H9 (cell line): Measurements from ENCODE around the gene ATRIP. TPM values are rescaled to one million over a fixed set of nuclear protein-coding genes. Genes with fewer than 3 reads are reported as not detected.

Experiments used
- DNase-seq: peaks from one replicate; pipeline ENCODE4 v3.0.0-alpha.2; 2017
- H2AFZ ChIP-seq: one replicate; pipeline ENCODE4 v1.6.1; 2013; ENCODE audit warnings: mild to moderate bottlenecking, low read length, control low read depth, moderate library complexity
- H2AK5ac ChIP-seq: 2 replicates; pipeline ENCODE4 v1.6.1; 2013; ENCODE audit warnings: low read length, control low read depth, mixed read lengths; ENCODE audit not compliant: insufficient read length
- H2BK120ac ChIP-seq: one replicate; pipeline ENCODE4 v1.6.1; 2013; ENCODE audit warnings: low read depth, mild to moderate bottlenecking, low read length, control low read depth, inconsistent platforms; ENCODE audit not compliant: poor library complexity, severe bottlenecking
- H2BK12ac ChIP-seq: 2 replicates; pipeline ENCODE4 v1.6.1; 2013; ENCODE audit warnings: low read length, control low read depth, mixed read lengths, low read depth; ENCODE audit not compliant: insufficient read length
- H2BK15ac ChIP-seq: 2 replicates; pipeline ENCODE4 v1.6.1; 2013; ENCODE audit warnings: low read depth, low read length, control low read depth
- H2BK20ac ChIP-seq: one replicate; pipeline ENCODE4 v1.6.1; 2013; ENCODE audit warnings: low read depth, mild to moderate bottlenecking, low read length, control low read depth, inconsistent platforms; ENCODE audit not compliant: poor library complexity, severe bottlenecking
- H2BK5ac ChIP-seq: 2 replicates; pipeline ENCODE4 v1.6.1; 2013; ENCODE audit warnings: low read length, control low read depth, mixed read lengths; ENCODE audit not compliant: insufficient read length
- H3K14ac ChIP-seq: 2 replicates; pipeline ENCODE4 v1.6.1; 2013; ENCODE audit warnings: low read length, control low read depth; ENCODE audit not compliant: insufficient read depth
- H3K18ac ChIP-seq: 2 replicates; pipeline ENCODE4 v1.6.1; 2013; ENCODE audit warnings: low read depth, mild to moderate bottlenecking, mixed read lengths, low read length, control low read depth; ENCODE audit not compliant: insufficient read length
- H3K23ac ChIP-seq: 2 replicates; pipeline ENCODE4 v1.6.1; 2013; ENCODE audit warnings: low read length, control low read depth, mixed read lengths, low read depth; ENCODE audit not compliant: insufficient read length
- H3K23me2 ChIP-seq: 2 replicates; pipeline ENCODE4 v1.6.1; 2013; ENCODE audit warnings: low read depth, mild to moderate bottlenecking, mixed read lengths, low read length, control low read depth; ENCODE audit not compliant: insufficient read length, poor library complexity, severe bottlenecking
- H3K27ac ChIP-seq: 2 replicates; pipeline ENCODE4 v1.5.1; 2013; ENCODE audit warnings: low read length, control low read depth, mixed read lengths, low read depth; ENCODE audit not compliant: insufficient read length
- H3K27me3 ChIP-seq: 2 replicates; pipeline ENCODE4 v1.6.1; 2013; ENCODE audit warnings: low read length, control low read depth, inconsistent platforms; ENCODE audit not compliant: insufficient read depth
- H3K4ac ChIP-seq: 2 replicates; pipeline ENCODE4 v1.6.1; 2013; ENCODE audit warnings: low read depth, mild to moderate bottlenecking, control low read depth, inconsistent platforms, low read length, moderate library complexity
- H3K4me1 ChIP-seq: 2 replicates; pipeline ENCODE4 v1.6.1; 2013; ENCODE audit warnings: low read length, control low read depth, inconsistent platforms; ENCODE audit not compliant: insufficient read depth
- H3K4me2 ChIP-seq: 2 replicates; pipeline ENCODE4 v1.6.1; 2013; ENCODE audit warnings: low read length, control low read depth, mixed read lengths; ENCODE audit not compliant: insufficient read length, insufficient read depth
- H3K56ac ChIP-seq: 2 replicates; pipeline ENCODE4 v1.6.1; 2013; ENCODE audit warnings: low read depth, mild to moderate bottlenecking, mixed read lengths, low read length, control low read depth; ENCODE audit not compliant: insufficient read length
- H3K79me1 ChIP-seq: 2 replicates; pipeline ENCODE4 v1.6.1; 2013; ENCODE audit warnings: low read depth, mild to moderate bottlenecking, moderate library complexity, low read length, control low read depth, inconsistent platforms; ENCODE audit not compliant: insufficient read depth, poor library complexity, severe bottlenecking
- H3K79me2 ChIP-seq: 2 replicates; pipeline ENCODE4 v1.6.1; 2013; ENCODE audit warnings: low read length, control low read depth, inconsistent platforms; ENCODE audit not compliant: insufficient read depth
- H3K9ac ChIP-seq: 2 replicates; pipeline ENCODE4 v1.6.1; 2013; ENCODE audit warnings: low read length, control low read depth, mixed read lengths; ENCODE audit not compliant: insufficient read length; ENCODE audit errors: extremely low read depth
- H3K9me3 ChIP-seq: one replicate; pipeline ENCODE4 v1.6.1; 2013; ENCODE audit warnings: low read depth, low read length, inconsistent platforms; ENCODE audit not compliant: control insufficient read depth
- H3T11ph ChIP-seq: one replicate; pipeline ENCODE4 v1.6.1; 2013; ENCODE audit warnings: mild to moderate bottlenecking, low read length, control low read depth, inconsistent platforms
- H4K20me1 ChIP-seq: one replicate; pipeline ENCODE4 v1.6.1; 2013; ENCODE audit not compliant: control insufficient read depth, insufficient read length, insufficient read depth
- H4K5ac ChIP-seq: 2 replicates; pipeline ENCODE4 v1.6.1; 2013; ENCODE audit warnings: low read depth, mild to moderate bottlenecking, mixed read lengths, low read length, control low read depth; ENCODE audit not compliant: insufficient read length
- H4K8ac ChIP-seq: replicated peaks from 2 replicates; pipeline ENCODE4 v1.6.1; 2013; ENCODE audit warnings: low read length, control low read depth, mixed read lengths, low read depth; ENCODE audit not compliant: insufficient read length
- H4K91ac ChIP-seq: 2 replicates; pipeline ENCODE4 v1.6.1; 2013; ENCODE audit warnings: low read depth, mild to moderate bottlenecking, moderate library complexity, mixed read lengths, low read length, control low read depth; ENCODE audit not compliant: insufficient read length
- H3K27ac Mint-ChIP-seq, 3 experiments: 2 replicates in 2 of 3; 3 replicates in 1 of 3; pipeline ENCODE4 v1.8.0; 2020 to 2021; ENCODE audit warnings: mixed read lengths in 3 of 3, mild to moderate bottlenecking in 1 of 3, moderate library complexity in 1 of 3
- H3K27me3 Mint-ChIP-seq: 2 replicates; pipeline ENCODE4 v1.8.0; 2021; ENCODE audit warnings: low read depth, mild to moderate bottlenecking, moderate library complexity, mixed read lengths
- H3K36me3 Mint-ChIP-seq, 3 experiments: 2 replicates in 2 of 3; 3 replicates in 1 of 3; pipeline ENCODE4 v1.8.0; 2020 to 2021; ENCODE audit warnings: low read depth in 3 of 3, mixed read lengths in 3 of 3; ENCODE audit not compliant: insufficient read depth in 1 of 3
- H3K4me1 Mint-ChIP-seq, 2 experiments: 2 replicates each; pipeline ENCODE4 v1.8.0; 2020; ENCODE audit warnings: mixed read lengths in 2 of 2
- H3K4me3 Mint-ChIP-seq, 2 experiments: 2 replicates in 1 of 2; 3 replicates in 1 of 2; pipeline ENCODE4 v1.8.0; 2020 to 2021; ENCODE audit warnings: mild to moderate bottlenecking in 2 of 2, mixed read lengths in 2 of 2, moderate library complexity in 1 of 2
- H3K9me3 Mint-ChIP-seq, 2 experiments: 2 replicates in 1 of 2; 3 replicates in 1 of 2; pipeline ENCODE4 v1.8.0; 2020; ENCODE audit warnings: mild to moderate bottlenecking in 2 of 2, mixed read lengths in 2 of 2, moderate library complexity in 1 of 2
- CTCF ChIP-seq: fragments of 200-600 bp; sonication (generic); conservative IDR thresholded peaks from 3 replicates; pipeline ENCODE4 v1.8.0; 2021; ENCODE audit warnings: antibody characterized with exemption, mild to moderate bottlenecking
- WGBS: extraction: QIAGEN DNeasy Blood & Tissue Kit; methylation state at CpG from one replicate; pipeline ENCODE4 v1.1.7; 2013; ENCODE audit warnings: missing lambda C conversion rate, low lambda C conversion rate, mixed read lengths; ENCODE audit not compliant: insufficient read length; ENCODE audit errors: extremely low coverage; 5-methylcytosine and 5-hydroxymethylcytosine counted together
- total RNA-seq: library from RNA; stranded (reverse); gene quantifications from 2 replicates; pipeline ENCODE4 v1.2.1, GENCODE V29; 2021

The ATRIP gene
- total RNA-seq, 1 experiment from 2014 or later = 16.3 TPM

- H3K27ac ChIP-seq = no peak overlapping the region
- DNase-seq = no peak
Observed at GRCh38 chr3:48502728-48503168, 56.2 kb downstream of the ATRIP start.

More at GRCh38 chr3:48502728-48503168, 56.2 kb downstream of the ATRIP start:
- Histone ChIP-seq H4K20me1 (no peaks in the 10 kb centered on the region), H2BK15ac (no peak overlapping the region), H3K23ac (no peak overlapping the region), H3K27me3 (no peaks in the 10 kb centered on the region), H3K4me2 (peak overlapping the region; percentile 51), H3K23me2 (peaks cover 11% of the 10 kb centered on the region), H2BK20ac (no peak overlapping the region), H2AK5ac (no peak overlapping the region), H3K9me3 (no peaks in the 10 kb centered on the region), H3K79me1 (no peaks in the 10 kb centered on the region), H3T11ph (no peak overlapping the region), H4K8ac (no peak overlapping the region), H2BK12ac (no peak overlapping the region), H2BK5ac (no peak overlapping the region), H3K79me2 (peaks cover 1% of the 10 kb centered on the region; the same call in 1 of the 2 replicates), H3K18ac (no peak overlapping the region), H4K5ac (no peak overlapping the region), H4K91ac (no peak overlapping the region), H3K56ac (no peak overlapping the region), H3K14ac (no peak overlapping the region), H3K9ac (no peak overlapping the region), H3K4ac (no peak overlapping the region), H3K4me1 (peaks cover 4% of the 10 kb centered on the region; the same call in 1 of the 2 replicates), H2AFZ (no peak overlapping the region), H2BK120ac (no peak overlapping the region)
- Mint-ChIP-seq H3K4me1 (peaks cover 36 to 37% of the 10 kb centered on the region in 2 experiments), H3K9me3 (peaks cover 8 to 10% of the 10 kb centered on the region in 2 experiments; a peak in 4 of 5 replicates), H3K4me3 (peak overlapping the region; percentile 80 to 87; a peak in 4 of 5 replicates), H3K36me3 (peaks cover 16 to 23% (median 22%) of the 10 kb centered on the region in 3 experiments), H3K27me3 (peaks cover 8% of the 10 kb centered on the region), H3K27ac (no peak overlapping the region)
- no CpG with 5 or more reads among the region's 6 CpGs for WGBS
- no peak for TF ChIP-seq CTCF
